PC-9 (cell line): ENCODE measurements around the gene RAB33B. TPM values are rescaled to one million over a fixed set of nuclear protein-coding genes. Genes with fewer than 3 reads are reported as not detected.

Experiments
- BruUV-seq: library from RNA; stranded (reverse); fragments of 400-500 nt; replicated peaks from 2 replicates; lab custom pipeline; 2021; lab: Mats Ljungman, UMichigan
- CTCF ChIA-PET: fragments of 300-600 bp; sonication (Branson Sonifier 250); formaldehyde crosslinking; loops from one replicate; lab custom pipeline; 2022; ENCODE audit warnings: antibody characterized with exemption; lab: Charles Lee
- POLR2A ChIA-PET: fragments of 300-600 bp; sonication (Branson Sonifier 250); formaldehyde crosslinking; loops from one replicate; lab custom pipeline; 2022; ENCODE audit warnings: antibody characterized with exemption; ENCODE audit not compliant: unreplicated experiment; lab: Charles Lee
- DNase-seq, 2 experiments: peaks; one replicate each; pipeline versions ENCODE4 v3.0.0 to v3.0.0-alpha.2; 2015 to 2022; ENCODE audit warnings: mixed read lengths in 1 of 2
- H2AFZ ChIP-seq: fragments of 200-600 bp; sonication (generic); 2 replicates; pipeline ENCODE4 v1.8.1; 2017; ENCODE audit warnings: antibody characterized with exemption
- H3F3A ChIP-seq: fragments of 200-600 bp; sonication (generic); 2 replicates; pipeline ENCODE4 v1.8.1; 2017; ENCODE audit warnings: antibody characterized with exemption, mild to moderate bottlenecking, low read depth; ENCODE audit not compliant: insufficient read depth
- H3K27ac ChIP-seq: fragments of 200-600 bp; sonication (generic); 2 replicates; pipeline ENCODE4 v1.6.1; 2016; ENCODE audit warnings: mixed run types
- H3K27me3 ChIP-seq: fragments of 200-600 bp; sonication (generic); 2 replicates; pipeline ENCODE4 v1.6.1; 2016; ENCODE audit warnings: low read depth, mixed run types; ENCODE audit not compliant: insufficient read depth
- H3K36me3 ChIP-seq: fragments of 200-600 bp; sonication (generic); 2 replicates; pipeline ENCODE4 v1.6.1; 2016; ENCODE audit warnings: low read depth, mixed run types
- H3K4me1 ChIP-seq: fragments of 200-600 bp; sonication (generic); replicated peaks from 2 replicates; pipeline ENCODE4 v1.6.1; 2016; ENCODE audit warnings: mixed run types; ENCODE audit not compliant: insufficient read depth
- H3K4me2 ChIP-seq: fragments of 200-600 bp; sonication (generic); 2 replicates; pipeline ENCODE4 v1.6.1; 2017; ENCODE audit warnings: mixed run types
- H3K4me3 ChIP-seq: fragments of 200-600 bp; sonication (generic); 2 replicates; pipeline ENCODE4 v1.6.1; 2016; ENCODE audit warnings: mixed run types
- H3K79me2 ChIP-seq: fragments of 200-600 bp; sonication (generic); 2 replicates; pipeline ENCODE4 v1.6.1; 2017; ENCODE audit warnings: low read depth, mixed run types
- H3K9me2 ChIP-seq: fragments of 200-600 bp; sonication (generic); 2 replicates; pipeline ENCODE4 v1.8.1; 2017; ENCODE audit warnings: mild to moderate bottlenecking; ENCODE audit not compliant: insufficient read depth
- H3K9me3 ChIP-seq: fragments of 200-600 bp; sonication (generic); 2 replicates; pipeline ENCODE4 v1.8.1; 2016; ENCODE audit warnings: low read depth; ENCODE audit not compliant: insufficient read depth
- H4K20me1 ChIP-seq: fragments of 200-600 bp; sonication (generic); 2 replicates; pipeline ENCODE4 v1.8.1; 2017; ENCODE audit not compliant: insufficient read depth
- EZH2 ChIP-seq: fragments of 200-600 bp; sonication (generic); IDR thresholded peaks from 2 replicates; pipeline ENCODE4 v1.8.0; 2017; ENCODE audit warnings: antibody characterized with exemption, low read depth
- intact Hi-C: fragments of 100-400 bp; cut with micrococcal nuclease; formaldehyde crosslinking; loops from one replicate; pipeline ENCODE4 v1.10.0; 2022; ENCODE audit not compliant: unreplicated experiment
- total RNA-seq: library from RNA; stranded (reverse); gene quantifications from 2 replicates; pipeline ENCODE4 v1.2.3, GENCODE V29; 2021
- TF ChIP-seq, protein P1 (sequence below): fragments of 200-600 bp; sonication (generic); conservative IDR thresholded peaks from 2 replicates; pipeline ENCODE4 v1.6.1; 2017; ENCODE audit warnings: mixed run types, antibody characterized with exemption, mild to moderate bottlenecking, moderate library complexity

Gene RAB33B
- total RNA-seq, 1 experiment from 2014 or later, result 7.7 TPM

GRCh38 chr4:139501117-139501516, 47.2 kb downstream of the RAB33B start:
- Histone ChIP-seq H3F3A (no peaks in the 10 kb centered on the region), H3K27ac (no peak overlapping the region), H3K9me2 (no peaks in the 10 kb centered on the region), H3K4me1 (no peaks in the 10 kb centered on the region), H3K79me2 (no peaks in the 10 kb centered on the region), H2AFZ (no peak overlapping the region), H4K20me1 (no peaks in the 10 kb centered on the region), H3K36me3 (no peaks in the 10 kb centered on the region), H3K9me3 (no peaks in the 10 kb centered on the region), H3K27me3 (no peaks in the 10 kb centered on the region), H3K4me2 (no peak overlapping the region), H3K4me3 (no peak overlapping the region)
- intact Hi-C loops, result loop anchor here (10.0 kb wide), 1 partner anchor 466 kb away; no protein-coding TSS in a partner anchor
- no peak for TF ChIP-seq EZH2
- TF ChIP-seq, protein P1, sequence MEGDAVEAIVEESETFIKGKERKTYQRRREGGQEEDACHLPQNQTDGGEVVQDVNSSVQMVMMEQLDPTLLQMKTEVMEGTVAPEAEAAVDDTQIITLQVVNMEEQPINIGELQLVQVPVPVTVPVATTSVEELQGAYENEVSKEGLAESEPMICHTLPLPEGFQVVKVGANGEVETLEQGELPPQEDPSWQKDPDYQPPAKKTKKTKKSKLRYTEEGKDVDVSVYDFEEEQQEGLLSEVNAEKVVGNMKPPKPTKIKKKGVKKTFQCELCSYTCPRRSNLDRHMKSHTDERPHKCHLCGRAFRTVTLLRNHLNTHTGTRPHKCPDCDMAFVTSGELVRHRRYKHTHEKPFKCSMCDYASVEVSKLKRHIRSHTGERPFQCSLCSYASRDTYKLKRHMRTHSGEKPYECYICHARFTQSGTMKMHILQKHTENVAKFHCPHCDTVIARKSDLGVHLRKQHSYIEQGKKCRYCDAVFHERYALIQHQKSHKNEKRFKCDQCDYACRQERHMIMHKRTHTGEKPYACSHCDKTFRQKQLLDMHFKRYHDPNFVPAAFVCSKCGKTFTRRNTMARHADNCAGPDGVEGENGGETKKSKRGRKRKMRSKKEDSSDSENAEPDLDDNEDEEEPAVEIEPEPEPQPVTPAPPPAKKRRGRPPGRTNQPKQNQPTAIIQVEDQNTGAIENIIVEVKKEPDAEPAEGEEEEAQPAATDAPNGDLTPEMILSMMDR, result no peak
- ChIA-PET CTCF (no interaction called here), POLR2A (no interaction called here)
- no peak for DNase-seq
- no TSS peak for BruUV-seq

DNA sequence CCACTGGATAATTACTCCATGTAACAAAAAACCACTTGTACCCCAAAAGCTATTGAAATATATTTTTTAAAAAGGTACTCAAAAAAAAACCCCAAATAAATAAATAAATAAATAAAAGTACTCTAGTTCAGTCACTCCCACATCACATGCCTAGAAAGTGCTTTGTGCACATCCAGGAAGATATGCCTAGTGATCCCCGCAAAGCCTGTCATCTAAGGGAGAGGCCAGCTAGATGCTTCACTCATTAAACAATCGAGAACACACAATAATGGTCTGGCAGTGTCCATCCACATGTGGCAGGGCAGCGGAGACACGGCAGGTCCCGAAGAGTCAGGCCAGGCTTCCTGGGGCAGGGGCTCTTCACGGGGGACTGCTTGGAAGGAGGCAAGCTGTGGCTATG, 47.6 kb downstream of the RAB33B start:
- no peaks in the 10 kb centered on the region for H3K4me1 ChIP-seq
- no peak for DNase-seq
- H3K9me3 ChIP-seq, result no peaks in the 10 kb centered on the region
- no peaks in the 10 kb centered on the region for H4K20me1 ChIP-seq
- H3K9me2 ChIP-seq, result no peaks in the 10 kb centered on the region
- no peaks in the 10 kb centered on the region for H3F3A ChIP-seq
- TF ChIP-seq, protein P1, result no peak
- TF ChIP-seq EZH2, result no peak
- H3K27me3 ChIP-seq, result no peaks in the 10 kb centered on the region
- H3K36me3 ChIP-seq, result no peaks in the 10 kb centered on the region
- no peak overlapping the region for H3K4me2 ChIP-seq
- CTCF ChIA-PET, result no interaction called here
- no TSS peak for BruUV-seq
- H3K27ac ChIP-seq, result no peak overlapping the region
- POLR2A ChIA-PET, result no interaction called here
- no peak overlapping the region for H2AFZ ChIP-seq
- intact Hi-C loops, result loop anchor here (10.0 kb wide), 1 partner anchor 467 kb away; no protein-coding TSS in a partner anchor
- H3K4me3 ChIP-seq, result no peak overlapping the region
- H3K79me2 ChIP-seq, result no peaks in the 10 kb centered on the region

GRCh38 chr4:139501927-139502899, 48.3 kb downstream of the RAB33B start:
- Histone ChIP-seq H3K9me3 (no peaks in the 10 kb centered on the region), H3K36me3 (no peaks in the 10 kb centered on the region), H3F3A (no peaks in the 10 kb centered on the region), H2AFZ (no peak overlapping the region), H3K79me2 (no peaks in the 10 kb centered on the region), H3K27me3 (no peaks in the 10 kb centered on the region), H3K27ac (no peak overlapping the region), H3K4me2 (no peak overlapping the region), H3K9me2 (no peaks in the 10 kb centered on the region), H3K4me1 (no peaks in the 10 kb centered on the region), H3K4me3 (no peak overlapping the region), H4K20me1 (no peaks in the 10 kb centered on the region)
- no TSS peak for BruUV-seq
- ChIA-PET CTCF (interaction anchor here (0.6 kb wide), 1 partner anchor 63 kb away, joined by 3 read pairs; no protein-coding TSS in a partner anchor), POLR2A (no interaction called here)
- TF ChIP-seq, protein P1, result no peak
- no peak for TF ChIP-seq EZH2
- intact Hi-C loops, result loop anchor here (10.0 kb wide), 1 partner anchor 467 kb away; no protein-coding TSS in a partner anchor
- no peak for DNase-seq
